AG10803 (cell line): ENCODE measurements around the gene TUBB4A.
"Not testable (repeated sequence)": the region's sequence is repeated elsewhere in the genome, so short reads cannot be mapped to it uniquely, and the experiment has no call there.

Experiments
- DNase-seq: peaks from one replicate; pipeline ENCODE4 v3.0.0; 2010; ENCODE audit warnings: low read depth
- H3K4me3 ChIP-seq: 2 replicates; pipeline ENCODE4 v1.5.1; 2011; ENCODE audit warnings: mild to moderate bottlenecking, low read length, control low read depth
- TF ChIP-seq, protein P1 (sequence below): conservative IDR thresholded peaks from 2 replicates; pipeline ENCODE4 v1.5.1; 2011; ENCODE audit warnings: mild to moderate bottlenecking, low read length, control low read depth, inconsistent platforms

Gene TUBB4A

GRCh38 chr19:6501740-6502648, at the start of gene TUBB4A:
Gene TUBB4A (minus strand): TSS chr19:6502309. CDS start chr19:6502212, 97 bp downstream.
- DNase-seq = no peak
- H3K4me3 ChIP-seq = no peak within 1 kb of the TSS

DNA sequence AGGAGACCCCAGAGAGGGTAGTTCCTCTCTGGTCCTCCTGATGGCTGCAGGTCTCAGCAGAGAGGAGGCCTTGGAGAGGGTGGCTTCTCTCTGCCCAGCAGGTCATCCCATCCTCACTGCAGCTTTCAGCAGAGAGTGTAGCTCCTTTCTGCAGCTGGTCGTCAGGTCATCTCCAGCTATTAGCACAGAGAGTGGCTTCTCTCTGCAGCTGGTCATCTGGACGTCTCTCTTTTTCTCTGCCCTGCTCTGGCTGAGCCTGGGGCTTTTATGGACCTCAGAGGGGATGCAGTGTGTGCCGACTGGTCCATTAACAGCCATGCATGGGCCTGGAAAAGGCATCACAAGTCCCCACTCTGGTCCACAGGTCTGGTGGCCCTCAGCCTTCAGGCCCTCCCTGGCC, 49.0 kb upstream of the TUBB4A start:
- TF ChIP-seq, protein P1, sequence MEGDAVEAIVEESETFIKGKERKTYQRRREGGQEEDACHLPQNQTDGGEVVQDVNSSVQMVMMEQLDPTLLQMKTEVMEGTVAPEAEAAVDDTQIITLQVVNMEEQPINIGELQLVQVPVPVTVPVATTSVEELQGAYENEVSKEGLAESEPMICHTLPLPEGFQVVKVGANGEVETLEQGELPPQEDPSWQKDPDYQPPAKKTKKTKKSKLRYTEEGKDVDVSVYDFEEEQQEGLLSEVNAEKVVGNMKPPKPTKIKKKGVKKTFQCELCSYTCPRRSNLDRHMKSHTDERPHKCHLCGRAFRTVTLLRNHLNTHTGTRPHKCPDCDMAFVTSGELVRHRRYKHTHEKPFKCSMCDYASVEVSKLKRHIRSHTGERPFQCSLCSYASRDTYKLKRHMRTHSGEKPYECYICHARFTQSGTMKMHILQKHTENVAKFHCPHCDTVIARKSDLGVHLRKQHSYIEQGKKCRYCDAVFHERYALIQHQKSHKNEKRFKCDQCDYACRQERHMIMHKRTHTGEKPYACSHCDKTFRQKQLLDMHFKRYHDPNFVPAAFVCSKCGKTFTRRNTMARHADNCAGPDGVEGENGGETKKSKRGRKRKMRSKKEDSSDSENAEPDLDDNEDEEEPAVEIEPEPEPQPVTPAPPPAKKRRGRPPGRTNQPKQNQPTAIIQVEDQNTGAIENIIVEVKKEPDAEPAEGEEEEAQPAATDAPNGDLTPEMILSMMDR = no peak
- H3K4me3 ChIP-seq = no peak overlapping the region
- DNase-seq = no peak

More at GRCh38 chr19:6501740-6502648, at the start of gene TUBB4A:
- TF ChIP-seq, protein P1 = no peak

- H3K4me3 ChIP-seq, DNase-seq: not testable (repeated sequence)
Measured at GRCh38 chr19:6550679-6551078, 48.6 kb upstream of the TUBB4A start.

DNA sequence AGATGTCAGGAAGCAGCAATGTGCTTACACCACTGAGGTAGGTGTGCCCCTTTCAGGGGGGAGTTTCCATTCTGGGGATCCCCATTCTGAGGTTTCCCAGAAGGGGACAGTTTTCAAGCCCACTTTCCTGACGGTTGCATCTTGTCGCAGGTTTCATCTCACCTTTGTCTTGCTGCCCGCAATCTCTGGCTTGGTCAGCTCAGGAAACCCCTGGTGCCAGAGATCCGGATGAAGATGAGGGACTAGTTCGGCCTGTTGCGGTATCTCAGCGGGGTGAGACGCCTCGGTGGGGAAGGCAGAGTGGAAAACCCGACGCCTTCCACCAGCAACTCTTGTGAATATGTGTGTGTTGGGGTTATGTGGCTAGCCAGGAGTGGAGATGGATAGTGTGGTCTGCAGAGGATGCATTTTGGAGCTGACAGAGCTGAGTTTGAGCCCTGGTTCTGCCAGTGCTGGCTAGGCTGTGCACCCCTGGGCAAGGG, 41.8 kb upstream of the TUBB4A start:
- no peak overlapping the region for H3K4me3 ChIP-seq
- DNase-seq = no peak
- TF ChIP-seq, protein P1 = no peak

DNA sequence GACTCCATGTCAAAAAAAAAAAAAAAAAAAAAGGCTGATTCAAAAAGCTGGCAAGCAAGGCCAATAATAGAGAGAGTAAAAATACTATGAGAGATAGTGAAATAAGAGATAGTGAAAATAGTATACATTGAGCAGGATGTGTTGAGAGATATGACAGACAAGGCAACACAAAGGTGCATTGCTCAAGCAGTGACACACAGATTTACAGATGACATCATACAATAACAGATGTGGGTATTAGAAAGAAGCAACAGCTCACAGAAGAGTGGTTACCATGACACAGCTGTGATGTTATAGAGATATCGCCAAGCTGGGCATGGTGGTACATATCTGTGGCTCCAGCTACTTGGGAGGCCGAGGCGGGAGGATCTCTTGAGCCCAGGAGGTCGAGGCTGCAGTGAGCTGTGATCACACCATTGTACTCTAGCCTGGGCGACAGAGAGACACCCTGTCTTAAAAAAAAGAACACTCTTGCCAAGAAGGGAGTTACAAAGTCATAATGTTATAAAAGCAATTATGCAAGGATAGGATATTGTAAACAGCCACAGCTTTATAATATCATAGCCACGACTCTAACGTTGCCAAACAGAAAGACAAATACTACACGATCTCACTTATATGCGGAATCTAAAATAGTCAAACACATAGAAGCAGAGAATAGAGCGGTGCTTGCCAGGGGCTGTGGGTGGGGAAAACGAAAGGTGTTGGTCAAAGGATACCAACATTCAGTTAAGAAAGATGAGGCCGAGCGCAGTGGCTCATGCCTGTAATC, 39.0 kb upstream of the TUBB4A start:
- H3K4me3 ChIP-seq = no peak overlapping the region
- TF ChIP-seq, protein P1 = no peak

GRCh38 chr19:6539514-6539913, 37.4 kb upstream of the TUBB4A start:
- H3K4me3 ChIP-seq = no peak overlapping the region
- TF ChIP-seq, protein P1 = no peak
- DNase-seq = no peak

More for the DNA sequence above, 39.0 kb upstream of the TUBB4A start:
- DNase-seq = no peak

DNA sequence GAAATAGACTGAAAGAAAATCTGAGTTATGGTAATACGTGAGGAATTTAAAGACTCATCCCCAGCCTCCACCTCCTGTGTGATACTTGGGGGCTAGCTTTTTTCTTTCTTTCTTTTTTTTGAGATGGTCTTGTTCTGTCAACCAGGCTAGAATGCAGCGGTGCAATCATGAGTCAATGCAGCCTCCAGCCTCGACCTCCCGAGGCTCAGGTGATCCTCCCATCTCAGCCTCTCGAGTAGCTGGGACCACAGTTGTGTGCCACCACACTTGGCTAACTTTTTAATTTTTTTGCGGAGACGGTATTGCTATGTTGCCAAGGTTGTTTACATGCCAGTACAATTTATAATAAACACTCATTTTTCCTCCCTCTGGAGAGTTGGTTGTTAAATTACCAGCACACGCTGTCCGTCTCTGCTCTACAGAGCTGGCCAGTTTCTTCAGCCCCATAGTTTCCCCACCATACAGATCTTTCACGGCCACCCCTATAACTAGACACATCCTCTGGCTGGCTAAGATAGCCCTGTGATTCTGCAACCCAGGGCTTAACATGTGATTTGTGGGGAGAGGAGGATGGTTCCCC, 33.5 kb upstream of the TUBB4A start:
- H3K4me3 ChIP-seq = no peak overlapping the region
- TF ChIP-seq, protein P1 = no peak
- no peak for DNase-seq
